Activated CD4-positive, alpha-beta T cell treated with anti-CD3 and anti-CD28 coated beads, Interleukin-2, amount 50 U/mL, for 24 hours (primary cell): ENCODE data around the gene CDC42BPA.

ENCODE experiments used
- DNase-seq, 2 donors: peaks; one replicate each; pipeline ENCODE4 v3.0.0-alpha.2; 2020; ENCODE audit warnings: low read depth in 1 of 2, low spot score in 1 of 2

The CDC42BPA gene

DNA sequence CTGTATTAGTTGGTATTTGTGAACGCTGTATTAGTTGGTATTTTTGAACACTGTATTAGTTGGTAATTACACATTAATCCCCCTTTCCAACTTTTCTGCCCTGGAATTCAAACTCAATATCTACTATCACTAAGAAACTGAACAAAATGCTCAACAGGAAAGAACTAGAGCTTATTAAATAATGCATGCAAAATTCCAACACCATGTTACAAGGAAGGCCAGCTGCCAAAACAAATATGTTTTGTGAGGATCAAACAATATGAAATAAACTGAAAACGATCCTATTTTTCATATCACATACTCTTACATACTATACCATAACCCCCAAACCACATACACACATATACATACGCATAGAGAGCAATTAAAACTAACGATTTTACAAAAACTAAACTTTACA, 104.9 kb downstream of the CDC42BPA start:
- DNase-seq, result no peak

- DNase-seq, result no peak
These were observed 106.1 kb downstream of the CDC42BPA start for GRCh38 chr1:227212164-227212563.

DNA sequence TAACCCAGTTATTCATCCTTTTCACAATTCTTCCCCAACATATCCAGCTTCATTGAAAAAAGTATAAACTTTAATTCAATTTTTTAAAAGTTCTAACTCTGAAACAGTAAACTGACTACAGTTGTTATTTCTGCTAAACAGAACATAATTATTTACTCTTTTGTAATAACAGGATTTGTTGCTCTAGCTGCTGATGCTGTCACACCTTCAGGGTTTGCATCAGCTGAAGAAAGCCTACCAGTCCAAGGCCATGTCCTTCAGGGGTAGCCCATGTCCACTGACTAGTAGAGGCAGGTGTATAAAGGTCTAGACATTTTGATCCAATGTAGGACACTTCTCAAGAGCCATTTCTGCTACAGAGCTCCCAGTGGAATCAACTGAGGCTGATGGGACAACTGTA, 107.7 kb downstream of the CDC42BPA start:
- DNase-seq, result no peak

DNA sequence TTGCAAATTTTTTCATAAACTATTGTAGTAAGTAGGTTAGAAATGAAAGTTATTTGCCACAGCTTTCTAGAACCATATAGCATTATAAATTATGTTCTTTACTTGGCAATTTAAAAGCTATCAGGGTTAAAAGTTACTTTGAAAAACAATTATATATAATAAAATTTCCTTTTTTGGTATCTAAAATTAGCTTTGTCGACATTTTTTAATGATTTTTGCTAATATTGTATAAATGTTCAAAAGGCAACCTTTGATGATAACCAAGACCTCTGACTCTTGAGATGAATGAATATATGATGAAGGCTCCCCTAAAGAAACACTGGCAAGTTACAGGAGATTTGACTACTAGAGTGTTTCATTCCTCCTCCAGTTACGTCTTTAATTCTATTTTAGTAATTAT, 121.2 kb downstream of the CDC42BPA start:
- DNase-seq, result no peak

DNA sequence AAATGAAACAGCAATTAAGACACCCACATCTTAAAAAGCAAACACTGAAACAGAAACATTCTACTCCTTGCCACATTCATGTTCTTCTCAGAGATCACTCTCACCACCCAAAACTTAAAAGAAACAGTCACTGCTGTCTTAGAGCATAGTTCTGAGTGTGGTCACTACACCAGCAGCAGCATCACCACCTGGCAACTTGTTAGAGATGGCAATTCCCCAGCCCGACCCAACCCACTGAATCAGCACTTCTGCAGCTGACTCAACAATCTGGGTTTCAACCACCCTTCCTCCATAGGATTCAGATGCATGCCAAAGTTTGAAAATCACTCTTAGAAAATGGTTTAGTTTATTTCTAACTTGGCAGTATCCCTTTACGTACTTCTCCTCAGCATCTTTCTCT, 126.1 kb downstream of the CDC42BPA start:
- DNase-seq, result no peak

DNA sequence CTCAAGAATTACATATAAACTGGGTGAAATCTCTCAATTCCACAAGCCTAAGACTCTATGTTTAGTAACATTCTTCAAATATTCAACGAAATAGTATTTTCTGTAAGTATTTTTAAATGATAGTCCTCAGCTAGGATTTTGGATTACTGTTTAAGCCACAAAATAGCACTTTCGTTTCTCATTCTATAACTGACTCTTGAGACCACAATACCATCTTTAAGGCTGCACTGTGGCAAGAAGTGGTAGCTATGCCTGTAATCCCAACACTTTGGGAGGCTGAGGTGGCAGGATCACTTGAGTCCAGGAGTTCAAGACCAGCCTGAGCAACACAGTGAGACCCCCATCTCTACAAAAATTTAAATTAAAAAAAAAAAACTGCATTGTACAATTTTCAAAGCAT, 126.7 kb downstream of the CDC42BPA start:
- DNase-seq, result no peak

- no peak for DNase-seq
These were observed 128.0 kb downstream of the CDC42BPA start for GRCh38 chr1:227190321-227190720.

DNA sequence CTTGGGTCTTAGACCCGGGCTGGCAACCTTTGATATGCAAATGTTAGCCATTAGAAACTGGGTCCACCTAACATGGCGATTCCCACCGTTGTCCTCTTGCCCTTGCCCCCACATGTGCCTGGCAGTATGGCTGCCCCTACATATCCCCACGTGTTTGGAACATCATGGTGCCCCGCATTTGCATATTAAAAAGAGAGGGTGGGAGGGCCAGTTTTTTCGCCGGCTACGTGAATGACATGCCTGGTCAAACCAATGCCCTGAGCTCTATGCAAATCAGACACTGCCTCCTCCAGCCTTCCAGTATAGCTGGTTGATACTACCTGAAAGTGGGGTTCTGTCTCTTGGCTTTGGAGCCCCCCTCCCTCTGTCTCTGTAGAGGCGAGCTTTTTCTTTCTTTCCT, 133.0 kb downstream of the CDC42BPA start:
- DNase-seq, result no peak

- no peak for DNase-seq
These were observed 136.3 kb downstream of the CDC42BPA start for GRCh38 chr1:227182012-227182411.

GRCh38 chr1:227175611-227176010, 142.7 kb downstream of the CDC42BPA start:
- DNase-seq, result no peak

GRCh38 chr1:227174164-227174563, 144.1 kb downstream of the CDC42BPA start:
- no peak for DNase-seq

DNA sequence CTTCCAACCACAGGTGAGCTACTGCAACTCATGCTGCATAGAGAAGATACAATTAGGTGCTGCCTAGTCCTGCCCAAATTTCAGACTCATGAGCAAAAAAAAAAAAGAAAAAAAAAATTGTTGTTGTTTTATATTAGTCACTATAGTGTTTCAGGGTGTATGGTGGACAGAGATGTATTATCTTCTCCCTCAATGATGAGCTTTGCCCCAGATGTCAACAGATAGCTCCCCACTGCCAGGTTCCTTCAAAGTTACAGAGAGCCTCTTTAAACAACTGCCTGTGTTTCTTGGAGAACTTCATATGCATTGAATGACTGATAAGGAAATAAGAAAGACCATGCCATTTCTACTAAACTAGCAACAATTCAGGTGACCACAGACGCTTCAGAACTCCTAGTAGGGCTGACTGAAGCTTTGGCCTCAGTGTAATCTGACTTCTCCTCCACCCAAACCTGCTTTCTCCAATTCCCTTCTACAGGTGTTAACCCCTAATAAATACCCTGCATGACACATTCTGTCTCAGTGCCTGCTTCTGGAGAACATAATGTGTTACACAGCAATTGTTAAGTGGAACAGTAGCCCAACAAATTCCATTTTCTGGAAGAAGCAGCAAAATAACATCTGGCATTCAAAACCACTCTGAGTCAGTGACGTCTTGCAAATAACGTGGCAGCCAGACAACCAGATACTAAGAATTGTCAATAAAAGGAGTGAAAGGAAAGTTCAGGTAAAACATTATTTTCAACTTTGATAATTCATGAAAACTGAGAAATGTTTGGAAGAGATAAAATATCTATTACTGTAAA, 147.7 kb downstream of the CDC42BPA start:
- no peak for DNase-seq

DNA sequence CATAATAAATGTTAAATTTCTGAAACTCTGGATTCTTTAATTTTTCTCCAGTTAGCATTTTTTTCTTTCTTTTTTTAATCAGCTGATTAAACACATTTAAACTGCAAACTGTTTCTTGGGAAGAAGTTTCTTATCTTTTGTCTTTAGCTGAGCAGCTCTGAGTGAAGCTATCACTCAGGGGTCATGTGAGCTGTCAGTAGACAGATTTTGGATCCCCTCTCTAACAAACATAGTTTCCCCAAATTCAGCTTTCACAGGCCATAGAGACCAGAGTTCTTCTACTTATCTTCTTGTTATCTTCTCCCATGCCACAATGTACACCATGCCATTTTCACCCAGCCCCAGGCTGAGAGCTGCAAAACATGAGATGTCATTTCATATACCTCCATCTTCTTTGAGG, 148.9 kb downstream of the CDC42BPA start:
- DNase-seq, result no peak

GRCh38 chr1:227167276-227168101, 150.8 kb downstream of the CDC42BPA start:
- no peak for DNase-seq

- DNase-seq, result no peak
These were observed 151.7 kb downstream of the CDC42BPA start for GRCh38 chr1:227166559-227166958.

DNA sequence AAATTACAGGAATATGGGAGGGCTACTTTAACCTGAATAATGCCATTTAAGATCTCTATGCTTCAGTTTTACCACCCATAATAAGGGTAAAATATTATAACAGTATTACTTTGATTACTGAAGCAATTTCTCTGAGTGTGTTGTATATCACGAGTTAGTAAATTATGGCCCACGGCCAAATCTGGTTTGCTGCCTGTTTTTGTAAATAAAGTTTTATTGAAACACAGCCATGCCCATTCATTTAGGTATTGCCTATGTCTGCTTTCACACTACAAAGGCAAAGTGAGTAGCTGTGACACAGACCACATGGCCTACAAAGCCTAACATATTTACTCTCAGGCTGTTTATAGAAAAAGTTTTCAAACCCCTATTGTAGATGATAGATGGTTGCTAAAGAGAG, 156.8 kb downstream of the CDC42BPA start:
- DNase-seq, result no peak

DNA sequence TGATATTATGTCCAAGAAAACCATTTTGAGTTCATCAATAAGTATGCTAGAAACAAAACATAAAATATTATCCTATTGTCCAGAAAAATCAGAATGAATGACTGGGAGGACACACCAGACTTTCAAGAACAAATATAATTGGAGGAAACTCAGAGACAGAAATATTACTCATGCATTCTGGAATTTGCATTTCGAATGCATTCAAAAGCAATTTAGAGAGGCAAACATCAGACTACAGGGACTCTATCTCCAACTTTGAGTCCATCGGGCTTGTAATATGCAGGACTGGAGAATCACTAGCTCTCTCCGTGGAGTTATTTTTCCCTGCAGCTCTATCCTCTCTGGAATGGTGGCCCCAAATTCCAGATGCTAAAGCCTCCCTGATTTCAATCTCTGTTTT, 161.8 kb downstream of the CDC42BPA start:
- DNase-seq, result no peak

DNA sequence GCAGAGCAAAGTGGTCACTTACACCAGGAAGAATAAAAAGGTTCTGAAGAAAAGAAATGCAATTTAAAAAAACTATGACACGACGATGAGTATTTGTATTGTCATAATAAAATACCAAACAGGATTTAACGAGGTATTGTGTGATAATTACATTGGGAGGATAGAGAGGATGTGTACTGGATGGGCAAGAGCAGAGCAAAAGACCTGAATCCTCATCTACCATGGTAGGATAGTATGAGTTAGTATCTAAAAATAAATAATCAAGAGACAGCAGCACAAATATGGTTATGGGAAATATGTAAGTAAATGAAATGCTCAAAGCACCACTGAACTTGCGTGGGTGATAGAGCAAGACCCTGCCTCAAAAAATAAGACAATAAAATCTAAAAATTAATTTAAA, 162.6 kb downstream of the CDC42BPA start:
- no peak for DNase-seq

DNA sequence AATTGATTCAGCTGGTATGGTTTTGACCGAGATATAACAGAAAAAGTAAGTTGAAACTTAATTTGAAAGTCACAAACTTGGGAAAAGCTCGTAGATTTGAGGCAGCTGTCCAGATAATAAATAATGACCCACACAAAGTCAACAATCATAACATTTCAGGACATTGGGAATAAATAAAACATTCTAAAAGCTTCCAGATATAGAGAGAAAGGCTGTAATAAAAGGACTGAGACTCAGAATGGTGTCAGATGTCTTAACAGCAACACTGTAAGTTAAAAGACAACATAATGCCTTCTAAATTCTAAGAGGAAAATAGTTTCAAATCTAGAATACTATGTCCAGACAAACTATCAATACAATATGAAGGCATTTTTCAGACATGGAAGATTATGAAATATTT, 163.3 kb downstream of the CDC42BPA start:
- DNase-seq, result no peak

GRCh38 chr1:227152525-227152924, 165.8 kb downstream of the CDC42BPA start:
- DNase-seq, result no peak

DNA sequence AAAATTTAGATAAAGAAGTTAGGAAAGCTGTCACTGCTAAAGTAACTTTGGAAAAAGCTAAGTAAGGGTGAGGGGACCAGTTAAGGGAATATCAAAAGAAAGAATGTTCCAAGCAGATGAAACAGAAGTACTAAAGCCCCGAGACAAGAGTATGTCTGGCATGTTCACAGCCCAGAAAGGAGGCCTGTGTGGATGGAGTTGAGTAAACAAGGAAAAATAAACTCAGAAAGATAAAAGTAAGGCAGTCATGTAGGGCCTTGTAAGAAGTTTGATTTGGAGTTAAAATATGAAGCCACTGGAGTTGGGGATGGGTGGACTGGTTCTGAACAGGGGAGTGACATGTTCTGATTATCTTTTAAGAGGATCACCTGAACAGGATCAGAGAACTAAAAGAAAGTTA, 177.9 kb downstream of the CDC42BPA start:
- DNase-seq, result no peak

DNA sequence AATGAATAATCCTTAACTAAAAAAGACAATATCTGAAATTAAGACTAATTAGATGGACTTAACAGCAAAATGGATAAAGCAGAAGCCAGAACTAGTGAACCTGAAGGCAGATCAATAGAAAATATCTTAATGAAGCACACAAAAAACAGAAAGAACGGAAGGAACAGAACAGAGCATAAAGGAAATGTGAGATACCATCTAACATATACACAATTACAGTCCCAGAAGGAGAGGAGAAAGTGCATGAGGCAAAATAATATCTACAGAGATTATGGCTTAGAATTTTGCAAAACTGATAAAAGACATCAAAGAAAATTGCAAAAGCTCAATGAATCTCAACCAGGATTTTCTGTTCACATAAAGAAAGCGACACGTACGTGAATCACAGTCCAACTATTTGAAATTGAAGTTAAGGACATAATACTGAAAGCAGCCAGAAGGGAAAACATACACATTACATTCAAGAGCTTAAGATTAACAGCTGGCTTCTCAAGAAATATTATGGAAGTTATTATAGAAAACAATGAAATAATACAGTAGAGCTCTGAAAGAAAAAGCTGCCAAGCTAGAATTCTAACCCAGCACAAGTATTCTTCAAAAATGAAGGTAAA, 182.0 kb downstream of the CDC42BPA start:
- DNase-seq, result no peak
